ENCODE measurements around the gene KRT86.

- no peak for TF ChIP-seq EZH2 (IDR thresholded peaks at IDR 0.05; ENCODE audit: insufficient read depth, poor library complexity, severe bottlenecking)
- no peak for TF ChIP-seq EZH2phosphoT487 (IDR thresholded peaks at IDR 0.05; ENCODE audit: insufficient read depth, low read depth)
These were observed 28.4 kb upstream of the KRT86 start for GRCh38 chr12:52245962-52246569.
